HEK293 (cell line): ENCODE results near the gene TAAR1.

Source experiments
- CTCF ChIA-PET: fragments of 350-600 bp; formaldehyde crosslinking; extraction: SDS; loops from one replicate; lab custom pipeline; 2021; ENCODE audit warnings: antibody characterized with exemption; lab: Yijun Ruan, JAX
- POLR2A ChIA-PET: fragments of 300-600 bp; formaldehyde crosslinking; extraction: SDS; loops from one replicate; lab custom pipeline; 2020; ENCODE audit warnings: antibody characterized with exemption, inconsistent platforms; lab: Yijun Ruan, JAX
- H3K27ac ChIP-seq: fragments of 200-500 bp; sonication (Bioruptor generic); 2 replicates; pipeline ENCODE4 v1.5.1; 2014; ENCODE audit warnings: low read depth, low read length, control low read depth, inconsistent platforms; ENCODE audit errors: extremely low read depth
- H3K36me3 ChIP-seq, 2 experiments: fragments of 200-500 bp in 1 of 2; sonication (Bioruptor generic) in 1 of 2; 1 replicate in 1 of 2; 2 replicates in 1 of 2; pipeline ENCODE4 v1.5.1; 2014 to 2017; ENCODE audit warnings: inconsistent platforms in 2 of 2, low read length in 2 of 2; ENCODE audit not compliant: control insufficient read depth in 2 of 2, insufficient read depth in 1 of 2
- H3K4me1 ChIP-seq: fragments of 200-500 bp; sonication (Bioruptor generic); 2 replicates; pipeline ENCODE4 v1.5.1; 2014; ENCODE audit warnings: mild to moderate bottlenecking, low read length, inconsistent platforms; ENCODE audit not compliant: control insufficient read depth, insufficient read depth
- H3K4me3 ChIP-seq: 2 replicates; pipeline ENCODE4 v1.5.1; 2011; ENCODE audit warnings: low read depth, mild to moderate bottlenecking, control low read depth, low read length, moderate library complexity
- H3K9me3 ChIP-seq: fragments of 200-500 bp; sonication (Bioruptor generic); 2 replicates; pipeline ENCODE4 v1.5.1; 2014; ENCODE audit warnings: low read depth, low read length, inconsistent platforms; ENCODE audit not compliant: control insufficient read depth, insufficient read depth
- IKZF3 ChIP-seq: fragments of 450-650 bp; IDR thresholded peaks from 2 replicates; pipeline ENCODE4 v1.5.0; 2018; ENCODE audit warnings: missing biosample characterization, mild to moderate bottlenecking, missing genetic modification characterization, moderate library complexity
- KLF16 ChIP-seq: fragments of 450-650 bp; formaldehyde crosslinking; IDR thresholded peaks from 2 replicates; pipeline ENCODE4 v1.5.1; 2017; ENCODE audit warnings: missing biosample characterization, missing genetic modification characterization
- OVOL3 ChIP-seq: fragments of 450-650 bp; formaldehyde crosslinking; IDR thresholded peaks from 2 replicates; pipeline ENCODE4 v1.5.1; 2016; ENCODE audit warnings: missing biosample characterization, missing genetic modification characterization
- REPIN1 ChIP-seq: fragments of 450-650 bp; formaldehyde crosslinking; IDR thresholded peaks from 2 replicates; pipeline ENCODE4 v1.5.1; 2017; ENCODE audit warnings: missing biosample characterization, missing genetic modification characterization, low read depth
- SP2 ChIP-seq: fragments of 450-650 bp; formaldehyde crosslinking; IDR thresholded peaks from 2 replicates; pipeline ENCODE4 v1.5.1; 2016; ENCODE audit warnings: missing biosample characterization, missing genetic modification characterization
- TCF7L2 ChIP-seq: IDR thresholded peaks from 2 replicates; pipeline ENCODE4 v1.6.1; 2011; ENCODE audit warnings: low read depth, mild to moderate bottlenecking, inconsistent platforms, low read length, moderate library complexity, borderline replicate concordance
- ZBTB7A ChIP-seq: fragments of 450-650 bp; formaldehyde crosslinking; IDR thresholded peaks from 2 replicates; pipeline ENCODE4 v1.5.1; 2016; ENCODE audit warnings: low read depth, missing biosample characterization, missing genetic modification characterization
- ZNF221 ChIP-seq: fragments of 450-650 bp; formaldehyde crosslinking; IDR thresholded peaks from 2 replicates; pipeline ENCODE4 v1.5.1; 2017; ENCODE audit warnings: missing biosample characterization, missing genetic modification characterization, borderline replicate concordance
- ZNF24 ChIP-seq: fragments of 450-650 bp; formaldehyde crosslinking; IDR thresholded peaks from 2 replicates; pipeline ENCODE4 v1.5.1; 2016; ENCODE audit warnings: missing biosample characterization, missing genetic modification characterization
- ZNF350 ChIP-seq: fragments of 450-650 bp; formaldehyde crosslinking; IDR thresholded peaks from 2 replicates; pipeline ENCODE4 v1.5.0; 2017; ENCODE audit warnings: missing biosample characterization, mild to moderate bottlenecking, missing genetic modification characterization
- ZNF423 ChIP-seq: fragments of 450-650 bp; formaldehyde crosslinking; IDR thresholded peaks from 2 replicates; pipeline ENCODE4 v1.5.1; 2016; ENCODE audit warnings: missing biosample characterization, missing genetic modification characterization
- ZNF610 ChIP-seq: fragments of 450-650 bp; formaldehyde crosslinking; IDR thresholded peaks from 2 replicates; pipeline ENCODE4 v1.5.1; 2016; ENCODE audit warnings: missing biosample characterization, missing genetic modification characterization, borderline replicate concordance
- ZNF677 ChIP-seq: fragments of 450-650 bp; IDR thresholded peaks from 2 replicates; pipeline ENCODE4 v1.5.0; 2018; ENCODE audit warnings: missing biosample characterization, mild to moderate bottlenecking, missing genetic modification characterization, moderate library complexity
- ZNF837 ChIP-seq: fragments of 450-650 bp; formaldehyde crosslinking; IDR thresholded peaks from 2 replicates; pipeline ENCODE4 v1.5.1; 2016; ENCODE audit warnings: missing biosample characterization, missing genetic modification characterization
- ZNF843 ChIP-seq: fragments of 450-650 bp; formaldehyde crosslinking; IDR thresholded peaks from 2 replicates; pipeline ENCODE4 v1.5.1; 2016; ENCODE audit warnings: missing biosample characterization, missing genetic modification characterization
- ZSCAN23 ChIP-seq: fragments of 450-650 bp; formaldehyde crosslinking; IDR thresholded peaks from 2 replicates; pipeline ENCODE4 v1.5.1; 2016; ENCODE audit warnings: missing biosample characterization, missing genetic modification characterization
- TF ChIP-seq, protein P1 (sequence below): fragments of 450-650 bp; formaldehyde crosslinking; IDR thresholded peaks from 2 replicates; pipeline ENCODE4 v1.5.1; 2016; ENCODE audit warnings: missing biosample characterization, missing genetic modification characterization, borderline replicate concordance
- TF ChIP-seq, protein P2 (sequence below): fragments of 450-650 bp; formaldehyde crosslinking; IDR thresholded peaks from 2 replicates; pipeline ENCODE4 v1.5.1; 2017; ENCODE audit warnings: missing biosample characterization, missing genetic modification characterization
- TF ChIP-seq, protein P3 (sequence below): fragments of 450-650 bp; IDR thresholded peaks from 2 replicates; pipeline ENCODE4 v1.5.1; 2018; ENCODE audit warnings: missing biosample characterization, mild to moderate bottlenecking, missing genetic modification characterization

TAAR1 gene

DNA sequence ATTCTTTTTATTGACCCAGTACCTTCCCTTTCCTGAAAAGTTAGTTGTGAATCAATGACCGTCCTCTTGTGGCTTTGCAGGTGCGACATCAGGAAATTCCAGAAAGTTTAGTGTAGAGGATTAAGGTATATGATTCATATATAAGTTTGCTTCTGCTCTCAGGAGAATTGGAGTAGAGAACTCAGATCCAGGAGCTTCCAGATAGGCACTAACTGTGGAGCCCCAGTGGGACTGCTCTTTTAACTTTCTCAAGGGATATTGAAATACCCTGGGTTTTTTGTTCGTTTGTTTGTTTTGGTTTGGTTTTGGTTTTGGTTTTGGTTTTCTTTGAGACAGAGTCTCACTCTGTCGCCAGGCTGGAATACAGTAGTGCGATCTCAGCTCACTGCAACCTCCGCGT lies 44.4 kb downstream of the TAAR1 start:
- no peaks in the 10 kb centered on the region for H3K36me3 ChIP-seq
- no peak for TF ChIP-seq SP2 (tag by site-specific recombination)
- no peak for TF ChIP-seq ZNF221 (tag by site-specific recombination)
- TF ChIP-seq, protein P1, sequence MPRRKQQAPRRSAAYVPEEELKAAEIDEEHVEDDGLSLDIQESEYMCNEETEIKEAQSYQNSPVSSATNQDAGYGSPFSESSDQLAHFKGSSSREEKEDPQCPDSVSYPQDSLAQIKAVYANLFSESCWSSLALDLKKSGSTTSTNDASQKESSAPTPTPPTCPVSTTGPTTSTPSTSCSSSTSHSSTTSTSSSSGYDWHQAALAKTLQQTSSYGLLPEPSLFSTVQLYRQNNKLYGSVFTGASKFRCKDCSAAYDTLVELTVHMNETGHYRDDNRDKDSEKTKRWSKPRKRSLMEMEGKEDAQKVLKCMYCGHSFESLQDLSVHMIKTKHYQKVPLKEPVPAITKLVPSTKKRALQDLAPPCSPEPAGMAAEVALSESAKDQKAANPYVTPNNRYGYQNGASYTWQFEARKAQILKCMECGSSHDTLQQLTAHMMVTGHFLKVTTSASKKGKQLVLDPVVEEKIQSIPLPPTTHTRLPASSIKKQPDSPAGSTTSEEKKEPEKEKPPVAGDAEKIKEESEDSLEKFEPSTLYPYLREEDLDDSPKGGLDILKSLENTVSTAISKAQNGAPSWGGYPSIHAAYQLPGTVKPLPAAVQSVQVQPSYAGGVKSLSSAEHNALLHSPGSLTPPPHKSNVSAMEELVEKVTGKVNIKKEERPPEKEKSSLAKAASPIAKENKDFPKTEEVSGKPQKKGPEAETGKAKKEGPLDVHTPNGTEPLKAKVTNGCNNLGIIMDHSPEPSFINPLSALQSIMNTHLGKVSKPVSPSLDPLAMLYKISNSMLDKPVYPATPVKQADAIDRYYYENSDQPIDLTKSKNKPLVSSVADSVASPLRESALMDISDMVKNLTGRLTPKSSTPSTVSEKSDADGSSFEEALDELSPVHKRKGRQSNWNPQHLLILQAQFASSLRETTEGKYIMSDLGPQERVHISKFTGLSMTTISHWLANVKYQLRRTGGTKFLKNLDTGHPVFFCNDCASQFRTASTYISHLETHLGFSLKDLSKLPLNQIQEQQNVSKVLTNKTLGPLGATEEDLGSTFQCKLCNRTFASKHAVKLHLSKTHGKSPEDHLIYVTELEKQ (tag by site-specific recombination) = no peak
- no peak for TF ChIP-seq REPIN1 (tag by site-specific recombination)
- TF ChIP-seq ZBTB7A (tag by site-specific recombination) = no peak
- no peak for TF ChIP-seq ZSCAN23 (tag by site-specific recombination)
- TF ChIP-seq IKZF3 (tag by site-specific recombination) = no peak
- no peak for TF ChIP-seq ZNF610
- TF ChIP-seq ZNF423 (tag by site-specific recombination) = no peak
- no peak for TF ChIP-seq OVOL3 (tag by site-specific recombination)
- TF ChIP-seq ZNF677 (tag by site-specific recombination) = no peak
- no peak overlapping the region for H3K27ac ChIP-seq
- H3K4me3 ChIP-seq = no peak overlapping the region
- ChIA-PET POLR2A (no interaction called here), CTCF (no interaction called here)
- H3K4me1 ChIP-seq = no peaks in the 10 kb centered on the region
- H3K9me3 ChIP-seq = no peaks in the 10 kb centered on the region

DNA sequence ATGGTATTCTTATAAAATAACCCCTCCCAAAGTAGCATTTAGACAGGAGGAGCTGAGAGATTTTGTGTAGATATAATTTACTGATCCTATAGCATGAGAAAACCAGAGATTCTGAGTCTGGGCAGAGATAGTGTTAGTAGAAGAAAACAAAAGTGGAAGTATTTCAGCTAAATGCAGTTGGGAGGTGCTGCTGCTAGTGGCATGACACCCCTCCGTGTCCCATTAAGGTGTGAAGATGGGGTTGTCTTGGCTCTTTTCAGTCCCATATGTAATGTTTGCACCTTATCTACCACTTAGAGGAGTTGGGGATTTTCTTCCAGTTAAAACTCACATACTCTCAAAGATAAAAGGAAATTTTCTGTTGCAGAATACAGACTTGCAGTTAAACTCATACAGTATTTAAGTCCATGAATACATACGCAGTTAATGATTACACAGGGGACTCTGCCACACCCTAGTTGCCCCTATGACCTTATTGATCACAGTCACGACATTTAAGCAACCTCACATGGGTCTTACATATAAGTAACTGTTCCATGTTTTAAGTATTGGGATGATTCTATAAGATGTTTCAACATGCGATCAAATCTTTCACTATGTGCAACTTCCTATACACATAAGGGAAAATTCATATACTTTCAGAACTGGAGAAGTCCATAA lies 46.4 kb downstream of the TAAR1 start:
- H3K9me3 ChIP-seq = no peaks in the 10 kb centered on the region
- H3K4me3 ChIP-seq = no peak overlapping the region
- no peaks in the 10 kb centered on the region for H3K36me3 ChIP-seq
- no peak overlapping the region for H3K27ac ChIP-seq
- ChIA-PET POLR2A (no interaction called here), CTCF (interaction anchor here (0.6 kb wide), 1 partner anchor 18 kb away, joined by 3 read pairs; no protein-coding TSS in a partner anchor)
- no peaks in the 10 kb centered on the region for H3K4me1 ChIP-seq
- TF ChIP-seq ZNF843 (tag by site-specific recombination) = no peak
- TF ChIP-seq, protein P2, sequence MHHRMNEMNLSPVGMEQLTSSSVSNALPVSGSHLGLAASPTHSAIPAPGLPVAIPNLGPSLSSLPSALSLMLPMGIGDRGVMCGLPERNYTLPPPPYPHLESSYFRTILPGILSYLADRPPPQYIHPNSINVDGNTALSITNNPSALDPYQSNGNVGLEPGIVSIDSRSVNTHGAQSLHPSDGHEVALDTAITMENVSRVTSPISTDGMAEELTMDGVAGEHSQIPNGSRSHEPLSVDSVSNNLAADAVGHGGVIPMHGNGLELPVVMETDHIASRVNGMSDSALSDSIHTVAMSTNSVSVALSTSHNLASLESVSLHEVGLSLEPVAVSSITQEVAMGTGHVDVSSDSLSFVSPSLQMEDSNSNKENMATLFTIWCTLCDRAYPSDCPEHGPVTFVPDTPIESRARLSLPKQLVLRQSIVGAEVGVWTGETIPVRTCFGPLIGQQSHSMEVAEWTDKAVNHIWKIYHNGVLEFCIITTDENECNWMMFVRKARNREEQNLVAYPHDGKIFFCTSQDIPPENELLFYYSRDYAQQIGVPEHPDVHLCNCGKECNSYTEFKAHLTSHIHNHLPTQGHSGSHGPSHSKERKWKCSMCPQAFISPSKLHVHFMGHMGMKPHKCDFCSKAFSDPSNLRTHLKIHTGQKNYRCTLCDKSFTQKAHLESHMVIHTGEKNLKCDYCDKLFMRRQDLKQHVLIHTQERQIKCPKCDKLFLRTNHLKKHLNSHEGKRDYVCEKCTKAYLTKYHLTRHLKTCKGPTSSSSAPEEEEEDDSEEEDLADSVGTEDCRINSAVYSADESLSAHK = no peak
- TF ChIP-seq ZNF350 (tag by site-specific recombination) = no peak
- TF ChIP-seq, protein P3, sequence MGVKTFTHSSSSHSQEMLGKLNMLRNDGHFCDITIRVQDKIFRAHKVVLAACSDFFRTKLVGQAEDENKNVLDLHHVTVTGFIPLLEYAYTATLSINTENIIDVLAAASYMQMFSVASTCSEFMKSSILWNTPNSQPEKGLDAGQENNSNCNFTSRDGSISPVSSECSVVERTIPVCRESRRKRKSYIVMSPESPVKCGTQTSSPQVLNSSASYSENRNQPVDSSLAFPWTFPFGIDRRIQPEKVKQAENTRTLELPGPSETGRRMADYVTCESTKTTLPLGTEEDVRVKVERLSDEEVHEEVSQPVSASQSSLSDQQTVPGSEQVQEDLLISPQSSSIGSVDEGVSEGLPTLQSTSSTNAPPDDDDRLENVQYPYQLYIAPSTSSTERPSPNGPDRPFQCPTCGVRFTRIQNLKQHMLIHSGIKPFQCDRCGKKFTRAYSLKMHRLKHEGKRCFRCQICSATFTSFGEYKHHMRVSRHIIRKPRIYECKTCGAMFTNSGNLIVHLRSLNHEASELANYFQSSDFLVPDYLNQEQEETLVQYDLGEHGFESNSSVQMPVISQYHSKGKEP (tag by site-specific recombination) = no peak
- no peak for TF ChIP-seq TCF7L2
- TF ChIP-seq ZBTB7A (tag by site-specific recombination) = no peak
- TF ChIP-seq ZNF837 (tag by site-specific recombination) = no peak
- no peak for TF ChIP-seq KLF16
- no peak for TF ChIP-seq ZNF24 (tag by site-specific recombination)
- TF ChIP-seq, all 188 proteins: peak for 0
